Panc1 (cell line): Measurements from ENCODE around the gene TLE5. TPM values are rescaled to one million over a fixed set of nuclear protein-coding genes. Genes with fewer than 3 reads are reported as not detected.
A peak's percentile ranks its signal among the peaks of the same experiment; 100 is the strongest.

Experiments used
- ATAC-seq: fragments of 200-7000 bp; cut with Tn5 transposase; 2 replicates; pipeline ENCODE4 v1.9.1; 2020; ENCODE audit warnings: mild to moderate bottlenecking, moderate library complexity
- BruUV-seq: library from RNA; stranded (reverse); fragments of 400-500 nt; replicated peaks from 2 replicates; lab custom pipeline; 2021; lab: Mats Ljungman, UMichigan
- CTCF ChIA-PET: fragments of 300-600 bp; sonication (Branson Sonifier 250); formaldehyde crosslinking; loops from one replicate; lab custom pipeline; 2022; ENCODE audit warnings: antibody characterized with exemption; lab: Charles Lee
- POLR2A ChIA-PET: fragments of 300-600 bp; sonication (Branson Sonifier 250); formaldehyde crosslinking; loops from one replicate; lab custom pipeline; 2022; ENCODE audit warnings: antibody characterized with exemption; lab: Charles Lee
- DNase-seq: peaks from one replicate; pipeline ENCODE4 v3.0.0-alpha.2; 2010; ENCODE audit warnings: low read depth, low spot score
- H3K27ac ChIP-seq: 2 replicates; pipeline ENCODE4 v1.5.1; 2011; ENCODE audit warnings: mild to moderate bottlenecking, low read length, inconsistent platforms
- H3K27me3 ChIP-seq: fragments of 200-500 bp; sonication (Bioruptor generic); 2 replicates; pipeline ENCODE4 v1.6.0; 2014; ENCODE audit warnings: low read length, inconsistent platforms; ENCODE audit not compliant: control insufficient read depth, insufficient read depth
- H3K36me3 ChIP-seq: fragments of 200-500 bp; sonication (Bioruptor generic); 2 replicates; pipeline ENCODE4 v1.5.1; 2014; ENCODE audit warnings: inconsistent platforms, mild to moderate bottlenecking, low read length, moderate library complexity; ENCODE audit not compliant: control insufficient read depth, insufficient read depth
- H3K4me1 ChIP-seq: 2 replicates; pipeline ENCODE4 v1.5.1; 2011; ENCODE audit warnings: inconsistent platforms, mild to moderate bottlenecking, low read length, moderate library complexity; ENCODE audit not compliant: control insufficient read depth, insufficient read depth
- H3K4me3 ChIP-seq, 2 experiments: 2 replicates each; pipeline ENCODE4 v1.5.1; 2011 to 2012; ENCODE audit warnings: low read depth in 2 of 2, low read length in 2 of 2, mild to moderate bottlenecking in 2 of 2, inconsistent platforms in 1 of 2, moderate library complexity in 1 of 2
- H3K9me3 ChIP-seq: fragments of 200-500 bp; sonication (Bioruptor generic); 2 replicates; pipeline ENCODE4 v1.5.1; 2014; ENCODE audit warnings: low read depth, mild to moderate bottlenecking, inconsistent platforms, low read length, moderate library complexity; ENCODE audit not compliant: control insufficient read depth, insufficient read depth
- POLR2AphosphoS5 ChIP-seq: IDR thresholded peaks from 2 replicates; pipeline ENCODE4 v1.6.1; 2012; ENCODE audit warnings: mild to moderate bottlenecking, low read depth, low read length, moderate library complexity
- SIN3A ChIP-seq: IDR thresholded peaks from 2 replicates; pipeline ENCODE4 v1.6.1; 2012; ENCODE audit warnings: low read depth, mild to moderate bottlenecking, low read length, moderate library complexity, borderline replicate concordance; ENCODE audit not compliant: insufficient read depth
- TCF7L2 ChIP-seq: IDR thresholded peaks from 2 replicates; pipeline ENCODE4 v1.6.1; 2011; ENCODE audit warnings: mild to moderate bottlenecking, low read depth, low read length, inconsistent platforms
- in situ Hi-C: cut with HindIII; loops from 2 replicates; pipeline ENCODE4 v1.10.0; 2016; ENCODE audit warnings: low sequenced_read_pairs, low pct_unique_long_range_greater_than_20kb
- intact Hi-C: fragments of 100-400 bp; cut with micrococcal nuclease; formaldehyde crosslinking; loops from one replicate; pipeline ENCODE4 v1.10.0; 2022; ENCODE audit not compliant: unreplicated experiment
- total RNA-seq: library from RNA; stranded (reverse); gene quantifications from one replicate; pipeline ENCODE4 v1.2.1, GENCODE V29; 2021; ENCODE audit not compliant: unreplicated experiment
- TF ChIP-seq, protein P1 (sequence below), 2 experiments: IDR thresholded peaks; 2 replicates each; pipeline ENCODE4 v1.6.1; 2011 to 2012; ENCODE audit warnings: low read depth in 2 of 2, control low read depth in 1 of 2, low read length in 1 of 2, mild to moderate bottlenecking in 1 of 2, moderate library complexity in 1 of 2; ENCODE audit not compliant: insufficient read depth in 1 of 2
- TF ChIP-seq, protein P2 (sequence below): fragments of 450-650 bp; IDR thresholded peaks from 2 replicates; pipeline ENCODE4 v1.5.1; 2017; ENCODE audit warnings: mild to moderate bottlenecking

TLE5 gene
- total RNA-seq, 1 experiment from 2014 or later: 287 TPM

DNA sequence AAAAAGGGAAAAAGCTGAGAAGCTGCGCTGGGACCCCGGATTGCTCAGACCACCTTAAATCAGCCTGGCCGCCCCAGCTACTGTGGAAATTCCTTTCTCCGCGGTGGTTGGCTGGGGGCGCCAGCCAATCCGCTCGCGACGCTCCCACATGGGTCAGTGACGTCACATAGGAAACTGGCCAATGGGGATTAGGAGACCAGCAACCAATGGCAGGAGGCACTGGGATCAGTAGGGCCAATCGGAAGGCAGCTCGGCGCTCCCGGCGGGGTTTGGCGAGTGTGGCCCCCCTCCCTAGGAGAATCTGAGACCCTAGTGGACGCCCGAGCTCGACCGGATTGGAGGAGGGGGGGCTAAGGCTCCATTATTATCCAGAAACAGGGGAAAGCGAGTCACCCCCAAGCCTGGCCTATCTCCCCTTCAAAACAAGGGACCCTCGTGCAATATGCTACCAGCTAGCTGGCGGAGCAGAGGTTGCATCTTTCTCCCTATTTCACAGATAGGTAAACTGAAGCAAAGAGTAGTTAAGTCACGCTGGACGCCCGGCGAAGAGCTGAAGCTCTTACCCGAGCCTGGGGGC, 26.7 kb downstream of the TLE5 start:
- peak; percentile 87 for DNase-seq
- H3K4me3 ChIP-seq: peak overlapping the region; percentile 55 to 83
- intact Hi-C loops (no loop called here), in situ Hi-C loops (no loop called here)
- ATAC-seq: peak; percentile 93
- peak overlapping the region; percentile 90 for H3K27ac ChIP-seq
- no peaks in the 10 kb centered on the region for H3K9me3 ChIP-seq
- H3K27me3 ChIP-seq: no peaks in the 10 kb centered on the region
- CTCF ChIA-PET: interaction anchor here (0.5 to 1.1 kb wide), 3 partner anchors 53 to 92 kb away, joined by 3 to 4 read pairs (median 3); no protein-coding TSS in a partner anchor
- TF ChIP-seq, protein P1, sequence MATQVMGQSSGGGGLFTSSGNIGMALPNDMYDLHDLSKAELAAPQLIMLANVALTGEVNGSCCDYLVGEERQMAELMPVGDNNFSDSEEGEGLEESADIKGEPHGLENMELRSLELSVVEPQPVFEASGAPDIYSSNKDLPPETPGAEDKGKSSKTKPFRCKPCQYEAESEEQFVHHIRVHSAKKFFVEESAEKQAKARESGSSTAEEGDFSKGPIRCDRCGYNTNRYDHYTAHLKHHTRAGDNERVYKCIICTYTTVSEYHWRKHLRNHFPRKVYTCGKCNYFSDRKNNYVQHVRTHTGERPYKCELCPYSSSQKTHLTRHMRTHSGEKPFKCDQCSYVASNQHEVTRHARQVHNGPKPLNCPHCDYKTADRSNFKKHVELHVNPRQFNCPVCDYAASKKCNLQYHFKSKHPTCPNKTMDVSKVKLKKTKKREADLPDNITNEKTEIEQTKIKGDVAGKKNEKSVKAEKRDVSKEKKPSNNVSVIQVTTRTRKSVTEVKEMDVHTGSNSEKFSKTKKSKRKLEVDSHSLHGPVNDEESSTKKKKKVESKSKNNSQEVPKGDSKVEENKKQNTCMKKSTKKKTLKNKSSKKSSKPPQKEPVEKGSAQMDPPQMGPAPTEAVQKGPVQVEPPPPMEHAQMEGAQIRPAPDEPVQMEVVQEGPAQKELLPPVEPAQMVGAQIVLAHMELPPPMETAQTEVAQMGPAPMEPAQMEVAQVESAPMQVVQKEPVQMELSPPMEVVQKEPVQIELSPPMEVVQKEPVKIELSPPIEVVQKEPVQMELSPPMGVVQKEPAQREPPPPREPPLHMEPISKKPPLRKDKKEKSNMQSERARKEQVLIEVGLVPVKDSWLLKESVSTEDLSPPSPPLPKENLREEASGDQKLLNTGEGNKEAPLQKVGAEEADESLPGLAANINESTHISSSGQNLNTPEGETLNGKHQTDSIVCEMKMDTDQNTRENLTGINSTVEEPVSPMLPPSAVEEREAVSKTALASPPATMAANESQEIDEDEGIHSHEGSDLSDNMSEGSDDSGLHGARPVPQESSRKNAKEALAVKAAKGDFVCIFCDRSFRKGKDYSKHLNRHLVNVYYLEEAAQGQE (IDR thresholded peaks at IDR 0.05; ENCODE audit: insufficient read depth in 1 of 2, low read depth in 2 of 2, low read length in 1 of 2): no peak
- TF ChIP-seq POLR2AphosphoS5: peak; percentile 55
- no peaks in the 10 kb centered on the region for H3K36me3 ChIP-seq
- no TSS peak for BruUV-seq
- POLR2A ChIA-PET: interaction anchor here (0.6 to 1.5 kb wide), 2 partner anchors 17 to 85 kb away, joined by 4 read pairs; no protein-coding TSS in a partner anchor
- H3K4me1 ChIP-seq: peaks cover 11% of the 10 kb centered on the region

DNA sequence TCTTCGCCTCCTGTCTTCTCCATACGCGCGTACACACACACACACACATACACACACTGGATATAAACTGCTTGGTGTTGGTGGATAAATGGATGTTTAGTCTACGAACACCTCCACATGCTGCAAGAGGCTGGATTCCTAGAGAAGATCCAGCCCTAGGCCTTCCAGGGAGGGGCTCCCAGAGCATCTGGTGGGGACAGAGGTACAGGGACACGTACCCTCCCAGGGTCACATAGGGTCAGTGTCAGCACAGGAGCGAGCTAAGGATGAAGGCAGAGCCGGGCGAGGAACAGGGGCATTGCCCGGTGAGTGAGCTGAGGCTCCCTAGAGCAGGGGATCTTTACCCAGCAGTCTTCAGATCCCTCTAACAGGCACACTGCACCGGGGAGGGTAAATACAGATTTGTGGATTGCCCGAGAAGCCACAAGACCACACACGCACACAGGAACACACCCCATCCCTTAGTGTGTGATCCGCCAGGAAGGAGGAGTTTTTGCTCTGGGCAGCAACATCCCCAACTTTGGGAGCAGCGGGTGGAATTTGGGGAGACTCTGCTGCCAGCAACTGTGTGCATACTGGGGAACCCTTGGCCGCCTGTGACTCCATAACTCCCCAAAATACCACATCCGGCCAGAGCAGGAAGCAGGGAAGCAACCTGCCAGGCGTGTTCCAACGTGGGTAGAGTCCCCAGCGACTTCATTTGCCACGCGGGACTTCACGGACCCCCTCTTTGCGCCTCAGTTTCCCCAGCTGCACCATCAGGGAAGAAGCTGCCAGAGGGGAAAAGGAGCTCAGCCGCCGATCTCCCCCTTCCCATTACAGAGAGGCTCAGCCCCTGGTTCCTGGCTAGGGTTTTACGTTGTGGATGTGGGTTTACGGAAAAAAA, 27.4 kb downstream of the TLE5 start:
- no TSS peak for BruUV-seq
- no peak for TF ChIP-seq POLR2AphosphoS5
- TF ChIP-seq, protein P1 (IDR thresholded peaks at IDR 0.05; ENCODE audit: insufficient read depth in 1 of 2, low read depth in 2 of 2, low read length in 1 of 2): no peak
- TF ChIP-seq, protein P2, sequence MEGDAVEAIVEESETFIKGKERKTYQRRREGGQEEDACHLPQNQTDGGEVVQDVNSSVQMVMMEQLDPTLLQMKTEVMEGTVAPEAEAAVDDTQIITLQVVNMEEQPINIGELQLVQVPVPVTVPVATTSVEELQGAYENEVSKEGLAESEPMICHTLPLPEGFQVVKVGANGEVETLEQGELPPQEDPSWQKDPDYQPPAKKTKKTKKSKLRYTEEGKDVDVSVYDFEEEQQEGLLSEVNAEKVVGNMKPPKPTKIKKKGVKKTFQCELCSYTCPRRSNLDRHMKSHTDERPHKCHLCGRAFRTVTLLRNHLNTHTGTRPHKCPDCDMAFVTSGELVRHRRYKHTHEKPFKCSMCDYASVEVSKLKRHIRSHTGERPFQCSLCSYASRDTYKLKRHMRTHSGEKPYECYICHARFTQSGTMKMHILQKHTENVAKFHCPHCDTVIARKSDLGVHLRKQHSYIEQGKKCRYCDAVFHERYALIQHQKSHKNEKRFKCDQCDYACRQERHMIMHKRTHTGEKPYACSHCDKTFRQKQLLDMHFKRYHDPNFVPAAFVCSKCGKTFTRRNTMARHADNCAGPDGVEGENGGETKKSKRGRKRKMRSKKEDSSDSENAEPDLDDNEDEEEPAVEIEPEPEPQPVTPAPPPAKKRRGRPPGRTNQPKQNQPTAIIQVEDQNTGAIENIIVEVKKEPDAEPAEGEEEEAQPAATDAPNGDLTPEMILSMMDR: no peak
- TF ChIP-seq SIN3A: no peak
- TF ChIP-seq TCF7L2: no peak

More for the DNA sequence above, 27.4 kb downstream of the TLE5 start:
- H3K4me3 ChIP-seq: peak overlapping the region; percentile 55 to 83
- H3K27ac ChIP-seq: peak overlapping the region; percentile 90
- intact Hi-C loops: no loop called here
- no peaks in the 10 kb centered on the region for H3K36me3 ChIP-seq
- H3K4me1 ChIP-seq: peaks cover 7% of the 10 kb centered on the region
- DNase-seq: no peak
- ATAC-seq: no peak
- in situ Hi-C loops: no loop called here
- no peaks in the 10 kb centered on the region for H3K27me3 ChIP-seq
- POLR2A ChIA-PET: interaction anchor here (0.6 to 1.5 kb wide), 2 partner anchors 18 to 84 kb away, joined by 4 read pairs; no protein-coding TSS in a partner anchor
- no peaks in the 10 kb centered on the region for H3K9me3 ChIP-seq
- CTCF ChIA-PET: interaction anchor here (0.7 kb wide), 1 partner anchor 91 kb away, joined by 3 read pairs; no protein-coding TSS in a partner anchor
